Measurements from ENCODE around the gene FAM118A. TPM values are rescaled to one million over a fixed set of nuclear protein-coding genes. Genes with fewer than 3 reads are reported as not detected.
"Not testable (repeated sequence)": the region's sequence is repeated elsewhere in the genome, so short reads cannot be mapped to it uniquely, and the experiment has no call there.

Gene FAM118A
- total RNA-seq, 6 experiments from 2014 or later = 5.6 to 43.0 (median 17.3) TPM

DNA sequence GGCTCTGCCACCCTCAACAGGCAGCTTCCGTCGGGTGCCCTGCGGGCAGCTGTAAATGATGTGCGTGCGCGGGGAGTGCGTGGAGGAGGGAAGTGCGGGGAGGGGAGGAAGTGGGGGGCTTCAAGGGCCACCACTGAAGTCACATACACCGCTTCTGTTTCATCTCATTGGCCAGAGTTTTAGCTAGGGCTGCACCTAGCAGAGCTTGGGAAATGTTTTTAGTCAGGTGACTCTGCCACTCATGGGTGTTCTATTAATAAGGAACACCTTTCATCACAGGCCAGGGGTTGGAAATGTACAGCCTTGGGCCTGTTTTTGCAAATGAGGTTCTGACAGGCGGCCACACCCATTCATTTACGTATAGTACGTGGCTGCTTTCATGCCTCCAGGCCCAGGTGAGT is 14.6 kb downstream of the FAM118A start:
- ATAC-seq = no peak
- Histone ChIP-seq H3K4me1 (peaks cover 0 to 19% (median 4%) of the 10 kb centered on the region in 4 donors), H3K36me3 (no peaks in the 10 kb centered on the region), H3K27me3 (no peaks in the 10 kb centered on the region), H3K9me3 (no peaks in the 10 kb centered on the region), H3K4me3 (no peak overlapping the region), H3K27ac (no peak overlapping the region)
- WGBS (ENCODE audit: insufficient coverage, low coverage, low lambda C conversion rate, missing lambda C conversion rate) = 100% methylated on average over 2 of the region's 12 CpGs
- DNase-seq = no peak
- intact Hi-C loops (cut with DNase I) = no loop called here
- TF ChIP-seq, protein P1, sequence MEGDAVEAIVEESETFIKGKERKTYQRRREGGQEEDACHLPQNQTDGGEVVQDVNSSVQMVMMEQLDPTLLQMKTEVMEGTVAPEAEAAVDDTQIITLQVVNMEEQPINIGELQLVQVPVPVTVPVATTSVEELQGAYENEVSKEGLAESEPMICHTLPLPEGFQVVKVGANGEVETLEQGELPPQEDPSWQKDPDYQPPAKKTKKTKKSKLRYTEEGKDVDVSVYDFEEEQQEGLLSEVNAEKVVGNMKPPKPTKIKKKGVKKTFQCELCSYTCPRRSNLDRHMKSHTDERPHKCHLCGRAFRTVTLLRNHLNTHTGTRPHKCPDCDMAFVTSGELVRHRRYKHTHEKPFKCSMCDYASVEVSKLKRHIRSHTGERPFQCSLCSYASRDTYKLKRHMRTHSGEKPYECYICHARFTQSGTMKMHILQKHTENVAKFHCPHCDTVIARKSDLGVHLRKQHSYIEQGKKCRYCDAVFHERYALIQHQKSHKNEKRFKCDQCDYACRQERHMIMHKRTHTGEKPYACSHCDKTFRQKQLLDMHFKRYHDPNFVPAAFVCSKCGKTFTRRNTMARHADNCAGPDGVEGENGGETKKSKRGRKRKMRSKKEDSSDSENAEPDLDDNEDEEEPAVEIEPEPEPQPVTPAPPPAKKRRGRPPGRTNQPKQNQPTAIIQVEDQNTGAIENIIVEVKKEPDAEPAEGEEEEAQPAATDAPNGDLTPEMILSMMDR (IDR thresholded peaks at IDR 0.05) = no peak
- TF ChIP-seq POLR2A (IDR thresholded peaks at IDR 0.05) = no peak

- DNase-seq; intact Hi-C loops (cut with DNase I); ATAC-seq; H3K27me3 ChIP-seq; H3K4me3 ChIP-seq; H3K9me3 ChIP-seq: not testable (repeated sequence)
- Histone ChIP-seq H3K27ac (peak overlapping the region in 2 of 3 donors; percentile 66 to 95), H3K4me1 (peaks cover 0 to 15% (median 5%) of the 10 kb centered on the region in 4 donors), H3K36me3 (peaks cover 0 to 17% (median 0%) of the 10 kb centered on the region in 4 donors)
- 78% methylated on average over 5 of the region's 8 CpGs for WGBS (ENCODE audit: insufficient coverage, low coverage, low lambda C conversion rate, missing lambda C conversion rate)
Observed at GRCh38 chr22:45328261-45328660, 18.5 kb downstream of the FAM118A start.

DNA sequence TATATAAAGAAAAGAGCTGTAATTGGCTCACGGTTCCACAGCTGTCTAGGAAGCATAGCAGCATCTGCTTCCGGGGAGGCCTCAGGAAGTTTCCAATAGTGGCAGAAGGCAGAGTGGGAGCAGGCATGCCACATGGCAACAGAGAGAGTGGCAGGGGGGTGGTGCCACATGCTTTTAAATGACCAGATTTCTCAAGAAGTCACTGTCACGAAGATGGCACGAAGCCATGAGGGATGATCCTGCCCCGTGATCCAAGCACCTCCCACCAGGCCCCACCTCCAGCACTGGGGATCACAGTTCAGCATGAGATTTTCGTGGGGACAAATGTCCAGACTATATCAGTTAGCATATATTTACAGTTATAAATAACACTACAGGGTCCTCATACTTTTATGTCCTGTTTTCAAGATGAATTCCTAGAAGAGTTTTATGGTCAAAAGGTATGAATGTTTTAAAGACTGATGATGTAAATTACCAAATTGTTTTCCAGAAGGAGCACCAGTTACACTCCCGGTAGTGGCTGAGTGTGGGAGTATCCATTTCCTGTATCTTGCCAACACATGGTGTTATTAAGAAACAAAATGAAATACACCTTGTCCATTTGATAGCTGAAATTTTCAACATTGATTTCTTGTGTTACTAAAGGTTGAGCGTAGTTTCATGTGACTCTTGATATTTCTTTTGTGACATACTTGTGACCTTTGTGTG is 19.2 kb downstream of the FAM118A start:
- TF ChIP-seq, protein P1 (IDR thresholded peaks at IDR 0.05) = no peak
- TF ChIP-seq POLR2A (IDR thresholded peaks at IDR 0.05) = no peak
- Histone ChIP-seq H3K9me3 (no peaks in the 10 kb centered on the region), H3K4me3 (no peak overlapping the region), H3K27me3 (no peaks in the 10 kb centered on the region), H3K4me1 (peaks cover 0 to 15% (median 5%) of the 10 kb centered on the region in 4 donors), H3K36me3 (peaks cover 0 to 17% (median 0%) of the 10 kb centered on the region in 4 donors), H3K27ac (peak overlapping the region in 2 of 3 donors; percentile 86 to 95)
- intact Hi-C loops (cut with DNase I) = no loop called here
- peak; percentile 81 to 86 (median 84) for ATAC-seq
- DNase-seq = peak; percentile 61 to 92 (median 88)
- WGBS (ENCODE audit: insufficient coverage, low coverage, low lambda C conversion rate, missing lambda C conversion rate) = 23% methylated on average over 8 of the region's 8 CpGs

GRCh38 chr22:45329530-45329936 is 19.8 kb downstream of the FAM118A start:
- DNase-seq (peak; percentile 82 to 96 (median 94)), ATAC-seq (peak; percentile 78 to 87 (median 80))
- Histone ChIP-seq H3K36me3 (peaks cover 0 to 17% (median 0%) of the 10 kb centered on the region in 4 donors), H3K4me1 (peaks cover 0 to 18% (median 5%) of the 10 kb centered on the region in 4 donors), H3K9me3 (no peaks in the 10 kb centered on the region), H3K4me3 (no peak overlapping the region), H3K27me3 (no peaks in the 10 kb centered on the region), H3K27ac (peak overlapping the region in 2 of 3 donors; percentile 86 to 95)
- TF ChIP-seq, protein P1 (IDR thresholded peaks at IDR 0.05) = no peak
- TF ChIP-seq POLR2A (IDR thresholded peaks at IDR 0.05) = no peak
- WGBS (ENCODE audit: insufficient coverage, low coverage, low lambda C conversion rate, missing lambda C conversion rate) = 29% methylated on average over 8 of the region's 12 CpGs
- intact Hi-C loops (cut with DNase I) = no loop called here

GRCh38 chr22:45330548-45330947 is 20.8 kb downstream of the FAM118A start:
- intact Hi-C loops (cut with DNase I) = no loop called here
- Histone ChIP-seq H3K27ac (no peak overlapping the region), H3K27me3 (no peaks in the 10 kb centered on the region), H3K36me3 (peaks cover 0 to 17% (median 0%) of the 10 kb centered on the region in 4 donors), H3K9me3 (no peaks in the 10 kb centered on the region), H3K4me3 (no peak overlapping the region), H3K4me1 (peaks cover 0 to 27% (median 5%) of the 10 kb centered on the region in 4 donors)
- TF ChIP-seq, protein P1 (IDR thresholded peaks at IDR 0.05) = no peak
- no peak for TF ChIP-seq POLR2A (IDR thresholded peaks at IDR 0.05)
- DNase-seq (no peak), ATAC-seq (no peak)
- WGBS (ENCODE audit: insufficient coverage, low coverage, low lambda C conversion rate, missing lambda C conversion rate) = 93% methylated on average over 15 of the region's 19 CpGs

Measured in right lobe of liver (tissue), 6 donors.